Measurements from ENCODE around the gene TTLL11. TPM values are rescaled to one million over a fixed set of nuclear protein-coding genes. Genes with fewer than 3 reads are reported as not detected.

TTLL11 gene
- total RNA-seq, 2 experiments from 2014 or later, result 2.6 to 3.3 TPM

- CTCF ChIA-PET, result no interaction called here
- Mint-ChIP-seq H3K4me3 (no peak overlapping the region), H3K27me3 (ENCODE audit: low read depth) (no peaks in the 10 kb centered on the region)
These were observed 63.2 kb downstream of the TTLL11 start for GRCh38 chr9:122029898-122030297.

GRCh38 chr9:122028089-122028488 is 65.0 kb downstream of the TTLL11 start:
- Mint-ChIP-seq H3K4me1 (ENCODE audit: low read depth) (no peaks in the 10 kb centered on the region), H3K27me3 (ENCODE audit: low read depth) (no peaks in the 10 kb centered on the region), H3K9me3 (ENCODE audit: insufficient read depth) (no peaks in the 10 kb centered on the region), H3K36me3 (ENCODE audit: low read depth) (no peaks in the 10 kb centered on the region), H3K27ac (no peak overlapping the region), H3K4me3 (no peak overlapping the region)
- no peak for DNase-seq
- ChIA-PET CTCF (interaction anchor here (0.7 kb wide), 1 partner anchor 478 kb away, joined by 3 read pairs; no protein-coding TSS in a partner anchor), POLR2A (no interaction called here)
- ATAC-seq, result no peak

More at GRCh38 chr9:122029898-122030297, 63.2 kb downstream of the TTLL11 start:
- DNase-seq, result no peak
- POLR2A ChIA-PET, result no interaction called here
- no peak for ATAC-seq
- Mint-ChIP-seq H3K9me3 (ENCODE audit: insufficient read depth) (no peaks in the 10 kb centered on the region), H3K4me1 (ENCODE audit: low read depth) (no peaks in the 10 kb centered on the region), H3K36me3 (ENCODE audit: low read depth) (no peaks in the 10 kb centered on the region), H3K27ac (no peak overlapping the region)

GRCh38 chr9:122020398-122020797 is 72.7 kb downstream of the TTLL11 start:
- H3K36me3 Mint-ChIP-seq (ENCODE audit: low read depth), result no peaks in the 10 kb centered on the region
- no peak for ATAC-seq
- no peak overlapping the region for H3K4me3 Mint-ChIP-seq
- no peaks in the 10 kb centered on the region for H3K9me3 Mint-ChIP-seq (ENCODE audit: insufficient read depth)
- H3K4me1 Mint-ChIP-seq (ENCODE audit: low read depth), result no peaks in the 10 kb centered on the region
- ChIA-PET CTCF (no interaction called here), POLR2A (no interaction called here)
- H3K27ac Mint-ChIP-seq, result no peak overlapping the region
- DNase-seq, result no peak
- H3K27me3 Mint-ChIP-seq (ENCODE audit: low read depth), result no peaks in the 10 kb centered on the region

GRCh38 chr9:122016744-122017143 is 76.4 kb downstream of the TTLL11 start:
- Mint-ChIP-seq H3K27ac (no peak overlapping the region), H3K36me3 (ENCODE audit: low read depth) (no peaks in the 10 kb centered on the region), H3K4me3 (no peak overlapping the region), H3K9me3 (ENCODE audit: insufficient read depth) (no peaks in the 10 kb centered on the region), H3K4me1 (ENCODE audit: low read depth) (no peaks in the 10 kb centered on the region), H3K27me3 (ENCODE audit: low read depth) (no peaks in the 10 kb centered on the region)
- ChIA-PET POLR2A (no interaction called here), CTCF (no interaction called here)
- ATAC-seq, result no peak
- DNase-seq, result no peak

- no peak for DNase-seq
- ChIA-PET POLR2A (no interaction called here), CTCF (no interaction called here)
- no peak overlapping the region for H3K27ac Mint-ChIP-seq
- no peak overlapping the region for H3K4me3 Mint-ChIP-seq
- no peak for ATAC-seq
- H3K4me1 Mint-ChIP-seq (ENCODE audit: low read depth), result no peaks in the 10 kb centered on the region
- H3K9me3 Mint-ChIP-seq (ENCODE audit: insufficient read depth), result no peaks in the 10 kb centered on the region
- H3K27me3 Mint-ChIP-seq (ENCODE audit: low read depth), result no peaks in the 10 kb centered on the region
- no peaks in the 10 kb centered on the region for H3K36me3 Mint-ChIP-seq (ENCODE audit: low read depth)
These were observed 76.8 kb downstream of the TTLL11 start for GRCh38 chr9:122016309-122016708.

- no peaks in the 10 kb centered on the region for H3K4me1 Mint-ChIP-seq (ENCODE audit: low read depth)
- no peak overlapping the region for H3K4me3 Mint-ChIP-seq
- no peak overlapping the region for H3K27ac Mint-ChIP-seq
- DNase-seq (no peak), ATAC-seq (no peak)
- H3K36me3 Mint-ChIP-seq (ENCODE audit: low read depth), result no peaks in the 10 kb centered on the region
- H3K9me3 Mint-ChIP-seq (ENCODE audit: insufficient read depth), result no peaks in the 10 kb centered on the region
- CTCF ChIA-PET, result no interaction called here
- no peaks in the 10 kb centered on the region for H3K27me3 Mint-ChIP-seq (ENCODE audit: low read depth)
- POLR2A ChIA-PET, result no interaction called here
These were observed 77.8 kb downstream of the TTLL11 start for GRCh38 chr9:122015170-122015821.

- no peaks in the 10 kb centered on the region for H3K9me3 Mint-ChIP-seq (ENCODE audit: insufficient read depth)
- no peak for ATAC-seq
These were observed 81.2 kb downstream of the TTLL11 start for GRCh38 chr9:122011818-122012498.

GRCh38 chr9:122008559-122008958 is 84.5 kb downstream of the TTLL11 start:
- DNase-seq (no peak), ATAC-seq (no peak)
- no peak overlapping the region for H3K27ac Mint-ChIP-seq
- no peaks in the 10 kb centered on the region for H3K4me1 Mint-ChIP-seq (ENCODE audit: low read depth)
- no peaks in the 10 kb centered on the region for H3K27me3 Mint-ChIP-seq (ENCODE audit: low read depth)
- H3K9me3 Mint-ChIP-seq (ENCODE audit: insufficient read depth), result no peaks in the 10 kb centered on the region
- no peaks in the 10 kb centered on the region for H3K36me3 Mint-ChIP-seq (ENCODE audit: low read depth)
- no peak overlapping the region for H3K4me3 Mint-ChIP-seq
- ChIA-PET POLR2A (no interaction called here), CTCF (no interaction called here)

More at GRCh38 chr9:122011818-122012498, 81.2 kb downstream of the TTLL11 start:
- peak; percentile 4 for DNase-seq
- H3K4me1 Mint-ChIP-seq (ENCODE audit: low read depth), result no peaks in the 10 kb centered on the region
- H3K27me3 Mint-ChIP-seq (ENCODE audit: low read depth), result no peaks in the 10 kb centered on the region
- no peaks in the 10 kb centered on the region for H3K36me3 Mint-ChIP-seq (ENCODE audit: low read depth)
- ChIA-PET POLR2A (interaction anchor here (0.6 kb wide), 1 partner anchor 62 kb away, joined by 4 read pairs; no protein-coding TSS in a partner anchor), CTCF (no interaction called here)
- no peak overlapping the region for H3K4me3 Mint-ChIP-seq
- no peak overlapping the region for H3K27ac Mint-ChIP-seq

GRCh38 chr9:122007837-122008236 is 85.3 kb downstream of the TTLL11 start:
- Mint-ChIP-seq H3K9me3 (ENCODE audit: insufficient read depth) (no peaks in the 10 kb centered on the region), H3K4me3 (no peak overlapping the region), H3K4me1 (ENCODE audit: low read depth) (no peaks in the 10 kb centered on the region), H3K27me3 (ENCODE audit: low read depth) (no peaks in the 10 kb centered on the region), H3K27ac (no peak overlapping the region), H3K36me3 (ENCODE audit: low read depth) (no peaks in the 10 kb centered on the region)
- ChIA-PET POLR2A (no interaction called here), CTCF (no interaction called here)
- peak; percentile 4 for DNase-seq
- ATAC-seq, result no peak

- no peaks in the 10 kb centered on the region for H3K4me1 Mint-ChIP-seq (ENCODE audit: low read depth)
- H3K27ac Mint-ChIP-seq, result no peak overlapping the region
- no peaks in the 10 kb centered on the region for H3K36me3 Mint-ChIP-seq (ENCODE audit: low read depth)
- POLR2A ChIA-PET, result no interaction called here
- DNase-seq, result peak; percentile 7
- no peak for ATAC-seq
- H3K4me3 Mint-ChIP-seq, result no peak overlapping the region
- CTCF ChIA-PET, result no interaction called here
- H3K9me3 Mint-ChIP-seq (ENCODE audit: insufficient read depth), result no peaks in the 10 kb centered on the region
- no peaks in the 10 kb centered on the region for H3K27me3 Mint-ChIP-seq (ENCODE audit: low read depth)
These were observed 87.5 kb downstream of the TTLL11 start for GRCh38 chr9:122005597-122005996.

- Mint-ChIP-seq H3K4me3 (no peak overlapping the region), H3K27me3 (ENCODE audit: low read depth) (no peaks in the 10 kb centered on the region), H3K9me3 (ENCODE audit: insufficient read depth) (no peaks in the 10 kb centered on the region), H3K36me3 (ENCODE audit: low read depth) (no peaks in the 10 kb centered on the region), H3K27ac (no peak overlapping the region), H3K4me1 (ENCODE audit: low read depth) (no peaks in the 10 kb centered on the region)
- DNase-seq, result peak; percentile 4
- POLR2A ChIA-PET, result no interaction called here
- CTCF ChIA-PET, result interaction anchor here (1.0 kb wide), 1 partner anchor 14 kb away, joined by 3 read pairs; no protein-coding TSS in a partner anchor
- no peak for ATAC-seq
These were observed 88.5 kb downstream of the TTLL11 start for GRCh38 chr9:122004589-122004988.

- H3K9me3 Mint-ChIP-seq (ENCODE audit: insufficient read depth), result no peaks in the 10 kb centered on the region
- no peak overlapping the region for H3K27ac Mint-ChIP-seq
- no peaks in the 10 kb centered on the region for H3K36me3 Mint-ChIP-seq (ENCODE audit: low read depth)
- no peak for ATAC-seq
- DNase-seq, result peak; percentile 12
- H3K4me3 Mint-ChIP-seq, result no peak overlapping the region
- ChIA-PET CTCF (no interaction called here), POLR2A (no interaction called here)
- no peaks in the 10 kb centered on the region for H3K27me3 Mint-ChIP-seq (ENCODE audit: low read depth)
- no peaks in the 10 kb centered on the region for H3K4me1 Mint-ChIP-seq (ENCODE audit: low read depth)
These were observed 91.5 kb downstream of the TTLL11 start for GRCh38 chr9:122001491-122002201.
